Measurements from ENCODE around the gene GOSR1. TPM values are rescaled to one million over a fixed set of nuclear protein-coding genes. Genes with fewer than 3 reads are reported as not detected.
"Not testable (repeated sequence)": the region's sequence is repeated elsewhere in the genome, so short reads cannot be mapped to it uniquely, and the experiment has no call there.

GOSR1 gene
- polyA plus RNA-seq, 1 of the 3 experiments (the other 2 are of a cell fraction): 13.7 TPM

DNA sequence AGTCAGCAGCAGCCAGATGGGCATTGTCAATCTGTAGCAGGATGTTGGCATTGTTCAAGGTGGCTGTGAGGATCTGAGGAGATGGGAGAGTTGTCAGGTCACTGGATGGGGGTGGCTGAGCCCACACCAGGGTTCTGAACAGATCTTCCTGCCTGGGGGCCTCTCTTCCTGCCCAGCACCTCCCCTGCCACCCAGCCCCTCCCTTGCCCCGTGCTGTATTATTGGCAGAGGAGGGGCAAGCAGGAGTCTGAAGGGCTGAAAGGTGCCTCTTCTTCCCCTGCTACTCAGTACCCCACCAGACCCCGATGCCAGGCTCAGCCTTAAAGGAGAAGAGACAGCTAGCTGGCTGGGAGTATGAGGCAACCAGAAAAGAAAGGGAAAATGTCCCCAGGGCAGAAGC, 93.0 kb downstream of the GOSR1 start:
- POLR2A ChIA-PET: no interaction called here
- Histone ChIP-seq H2AFZ (ENCODE audit: low read depth) (no peak overlapping the region), H3K27ac (ENCODE audit: low read depth in 2 of 2, low read length in 1 of 2) (no peak overlapping the region)

DNA sequence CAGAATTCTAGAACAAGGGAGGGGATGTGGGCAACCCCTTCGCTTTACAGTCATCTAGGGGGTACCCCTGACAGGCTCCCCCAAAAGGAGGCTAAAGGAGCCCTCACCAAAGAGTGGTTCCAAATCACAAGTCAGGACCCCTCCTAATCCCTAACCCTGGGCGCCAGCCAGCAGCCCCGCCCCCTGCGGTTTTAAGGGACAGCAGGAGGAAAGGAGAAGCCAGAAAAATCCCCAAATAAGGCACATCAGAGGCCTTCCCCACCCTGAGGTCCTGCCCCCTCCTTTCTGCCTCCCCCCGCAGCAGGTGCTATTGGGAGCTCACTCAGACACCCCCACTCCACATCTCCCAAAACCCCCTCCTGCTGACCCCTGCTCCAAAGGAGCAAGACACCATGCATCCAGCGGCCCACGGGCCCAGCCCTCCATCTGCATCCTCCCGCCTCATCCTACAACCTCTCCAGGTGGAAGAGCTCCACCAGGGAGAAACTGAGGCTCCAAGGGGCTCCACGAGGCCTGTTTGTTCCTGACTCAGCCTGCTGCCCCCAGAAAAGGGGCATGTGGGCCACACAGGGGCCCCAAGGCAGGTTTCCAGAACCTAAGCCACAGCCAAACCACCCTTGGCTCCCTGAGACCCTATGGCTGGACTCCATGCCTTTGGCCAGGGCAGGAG, 93.5 kb downstream of the GOSR1 start:
- no peaks in the 10 kb centered on the region for H3K9me3 ChIP-seq
- H3K27me3 ChIP-seq (ENCODE audit: insufficient read depth): no peaks in the 10 kb centered on the region
- H3K27ac ChIP-seq (ENCODE audit: low read depth in 2 of 2, low read length in 1 of 2): no peak overlapping the region
- 65% methylated on average over 6 of the region's 9 CpGs for WGBS (ENCODE audit: low lambda C conversion rate)
- H3K4me2 ChIP-seq: no peak overlapping the region
- no peak overlapping the region for H3K4me3 ChIP-seq (ENCODE audit: low read depth in 2 of 2, low read length in 1 of 2)
- peaks cover 0 to 4% of the 10 kb centered on the region in 2 experiments; a peak in 1 of 4 replicates for H3K4me1 ChIP-seq (ENCODE audit: control insufficient read depth in 1 of 2, insufficient read depth in 2 of 2, low read depth in 1 of 2, low read length in 1 of 2)
- no peak for DNase-seq
- H2AFZ ChIP-seq (ENCODE audit: low read depth): no peak overlapping the region
- no peaks in the 10 kb centered on the region for H3K9me2 ChIP-seq
- H3F3A ChIP-seq (replicated peaks; ENCODE audit: insufficient read depth): no peaks in the 10 kb centered on the region
- no peaks in the 10 kb centered on the region for H4K20me1 ChIP-seq (ENCODE audit: insufficient read depth)
- no peaks in the 10 kb centered on the region for H3K79me2 ChIP-seq (ENCODE audit: insufficient read depth)
- CTCF ChIA-PET: no interaction called here
- no peaks in the 10 kb centered on the region for H3K36me3 ChIP-seq (replicated peaks in 1 of 2; ENCODE audit: control insufficient read depth in 1 of 2, insufficient read depth in 2 of 2, low read length in 1 of 2)
- POLR2A ChIA-PET: no interaction called here
- TF ChIP-seq GABPA (IDR thresholded peaks at IDR 0.05; ENCODE audit: low read depth): no peak
- no peak for TF ChIP-seq MEF2A (IDR thresholded peaks at IDR 0.05; ENCODE audit: borderline replicate concordance, low read depth)
- TF ChIP-seq SMC3 (IDR thresholded peaks at IDR 0.05; ENCODE audit: low read depth, low read length): no peak
- no peak for TF ChIP-seq YY1 (IDR thresholded peaks at IDR 0.05; ENCODE audit: low read depth)
- TF ChIP-seq TAF1 (IDR thresholded peaks at IDR 0.05; ENCODE audit: borderline replicate concordance, low read depth, low read length): no peak
- TF ChIP-seq MXI1 (IDR thresholded peaks at IDR 0.05; ENCODE audit: low read depth, low read length): no peak
- TF ChIP-seq FOXM1 (IDR thresholded peaks at IDR 0.05; ENCODE audit: low read depth): no peak
- TF ChIP-seq, protein P1, sequence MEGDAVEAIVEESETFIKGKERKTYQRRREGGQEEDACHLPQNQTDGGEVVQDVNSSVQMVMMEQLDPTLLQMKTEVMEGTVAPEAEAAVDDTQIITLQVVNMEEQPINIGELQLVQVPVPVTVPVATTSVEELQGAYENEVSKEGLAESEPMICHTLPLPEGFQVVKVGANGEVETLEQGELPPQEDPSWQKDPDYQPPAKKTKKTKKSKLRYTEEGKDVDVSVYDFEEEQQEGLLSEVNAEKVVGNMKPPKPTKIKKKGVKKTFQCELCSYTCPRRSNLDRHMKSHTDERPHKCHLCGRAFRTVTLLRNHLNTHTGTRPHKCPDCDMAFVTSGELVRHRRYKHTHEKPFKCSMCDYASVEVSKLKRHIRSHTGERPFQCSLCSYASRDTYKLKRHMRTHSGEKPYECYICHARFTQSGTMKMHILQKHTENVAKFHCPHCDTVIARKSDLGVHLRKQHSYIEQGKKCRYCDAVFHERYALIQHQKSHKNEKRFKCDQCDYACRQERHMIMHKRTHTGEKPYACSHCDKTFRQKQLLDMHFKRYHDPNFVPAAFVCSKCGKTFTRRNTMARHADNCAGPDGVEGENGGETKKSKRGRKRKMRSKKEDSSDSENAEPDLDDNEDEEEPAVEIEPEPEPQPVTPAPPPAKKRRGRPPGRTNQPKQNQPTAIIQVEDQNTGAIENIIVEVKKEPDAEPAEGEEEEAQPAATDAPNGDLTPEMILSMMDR (IDR thresholded peaks at IDR 0.05): no peak
- TF ChIP-seq, protein P2, sequence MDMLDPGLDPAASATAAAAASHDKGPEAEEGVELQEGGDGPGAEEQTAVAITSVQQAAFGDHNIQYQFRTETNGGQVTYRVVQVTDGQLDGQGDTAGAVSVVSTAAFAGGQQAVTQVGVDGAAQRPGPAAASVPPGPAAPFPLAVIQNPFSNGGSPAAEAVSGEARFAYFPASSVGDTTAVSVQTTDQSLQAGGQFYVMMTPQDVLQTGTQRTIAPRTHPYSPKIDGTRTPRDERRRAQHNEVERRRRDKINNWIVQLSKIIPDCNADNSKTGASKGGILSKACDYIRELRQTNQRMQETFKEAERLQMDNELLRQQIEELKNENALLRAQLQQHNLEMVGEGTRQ (IDR thresholded peaks at IDR 0.05; ENCODE audit: borderline replicate concordance, low read depth, low read length): no peak
- TF ChIP-seq, protein P3, sequence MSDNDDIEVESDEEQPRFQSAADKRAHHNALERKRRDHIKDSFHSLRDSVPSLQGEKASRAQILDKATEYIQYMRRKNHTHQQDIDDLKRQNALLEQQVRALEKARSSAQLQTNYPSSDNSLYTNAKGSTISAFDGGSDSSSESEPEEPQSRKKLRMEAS (IDR thresholded peaks at IDR 0.05; ENCODE audit: low read depth): no peak
- no peak for TF ChIP-seq RXRA (IDR thresholded peaks at IDR 0.05; ENCODE audit: borderline replicate concordance, low read depth)
- no peak for TF ChIP-seq POLR2AphosphoS5 (IDR thresholded peaks at IDR 0.05; ENCODE audit: low read depth, low read length)
- no peak for TF ChIP-seq FOXJ3 (CRISPR knock-in tag; IDR thresholded peaks at IDR 0.05)
- TF ChIP-seq, protein P4, sequence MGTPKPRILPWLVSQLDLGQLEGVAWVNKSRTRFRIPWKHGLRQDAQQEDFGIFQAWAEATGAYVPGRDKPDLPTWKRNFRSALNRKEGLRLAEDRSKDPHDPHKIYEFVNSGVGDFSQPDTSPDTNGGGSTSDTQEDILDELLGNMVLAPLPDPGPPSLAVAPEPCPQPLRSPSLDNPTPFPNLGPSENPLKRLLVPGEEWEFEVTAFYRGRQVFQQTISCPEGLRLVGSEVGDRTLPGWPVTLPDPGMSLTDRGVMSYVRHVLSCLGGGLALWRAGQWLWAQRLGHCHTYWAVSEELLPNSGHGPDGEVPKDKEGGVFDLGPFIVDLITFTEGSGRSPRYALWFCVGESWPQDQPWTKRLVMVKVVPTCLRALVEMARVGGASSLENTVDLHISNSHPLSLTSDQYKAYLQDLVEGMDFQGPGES (IDR thresholded peaks at IDR 0.05; ENCODE audit: low read depth, low read length): no peak
- H3K9ac ChIP-seq: no peak overlapping the region

More for the DNA sequence above, 93.0 kb downstream of the GOSR1 start:
- Histone ChIP-seq H3K4me1 (ENCODE audit: control insufficient read depth in 1 of 2, insufficient read depth in 2 of 2, low read depth in 1 of 2, low read length in 1 of 2) (peaks cover 0 to 4% of the 10 kb centered on the region in 2 experiments; a peak in 1 of 4 replicates), H3K4me3 (ENCODE audit: low read depth in 2 of 2, low read length in 1 of 2) (no peak overlapping the region), H3K4me2 (no peak overlapping the region), H3F3A (replicated peaks; ENCODE audit: insufficient read depth) (no peaks in the 10 kb centered on the region), H3K9ac (no peak overlapping the region), H3K27me3 (ENCODE audit: insufficient read depth) (no peaks in the 10 kb centered on the region), H3K9me2 (no peaks in the 10 kb centered on the region), H3K9me3 (no peaks in the 10 kb centered on the region), H3K36me3 (replicated peaks in 1 of 2; ENCODE audit: control insufficient read depth in 1 of 2, insufficient read depth in 2 of 2, low read length in 1 of 2) (no peaks in the 10 kb centered on the region), H3K79me2 (ENCODE audit: insufficient read depth) (no peaks in the 10 kb centered on the region), H4K20me1 (ENCODE audit: insufficient read depth) (no peaks in the 10 kb centered on the region)
- TF ChIP-seq GABPA (IDR thresholded peaks at IDR 0.05; ENCODE audit: low read depth): no peak
- no peak for TF ChIP-seq MEF2A (IDR thresholded peaks at IDR 0.05; ENCODE audit: borderline replicate concordance, low read depth)
- no peak for TF ChIP-seq TEAD4 (IDR thresholded peaks at IDR 0.05; ENCODE audit: borderline replicate concordance, insufficient read depth)
- TF ChIP-seq, protein P3 (IDR thresholded peaks at IDR 0.05; ENCODE audit: low read depth): no peak
- 0% methylated on average over 2 of the region's 2 CpGs for WGBS (ENCODE audit: low lambda C conversion rate)
- CTCF ChIA-PET: no interaction called here
- DNase-seq: no peak

DNA sequence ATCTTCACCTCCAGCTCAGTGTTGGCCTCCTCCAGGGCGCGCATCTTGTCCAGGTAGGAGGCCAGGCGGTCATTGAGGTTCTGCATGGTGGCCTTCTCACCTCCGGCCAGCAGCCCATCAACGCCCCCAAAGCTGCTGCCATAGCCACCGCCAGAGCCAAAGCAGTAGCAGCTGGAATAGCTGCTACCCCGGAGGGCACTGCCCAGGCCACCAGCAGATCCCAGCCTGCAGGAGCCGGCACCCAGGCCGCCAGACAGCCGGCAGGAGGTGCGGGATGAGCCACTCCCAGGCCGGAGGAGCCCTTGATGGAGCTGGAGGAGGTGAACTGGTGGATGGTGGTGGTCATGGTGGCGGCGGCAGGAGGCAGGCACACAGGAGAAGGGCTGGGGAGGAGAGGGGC, 94.2 kb downstream of the GOSR1 start:
- H3K9me2 ChIP-seq; H3K36me3 ChIP-seq (replicated peaks in 1 of 2; ENCODE audit: control insufficient read depth in 1 of 2, insufficient read depth in 2 of 2, low read length in 1 of 2); H3K9me3 ChIP-seq; DNase-seq; H2AFZ ChIP-seq (ENCODE audit: low read depth); H3K27ac ChIP-seq (ENCODE audit: low read depth in 2 of 2, low read length in 1 of 2); H3K27me3 ChIP-seq (ENCODE audit: insufficient read depth); H4K20me1 ChIP-seq (ENCODE audit: insufficient read depth); H3K79me2 ChIP-seq (ENCODE audit: insufficient read depth); H3K4me3 ChIP-seq (ENCODE audit: low read depth in 2 of 2, low read length in 1 of 2); POLR2A ChIA-PET; CTCF ChIA-PET; H3K4me2 ChIP-seq; H3K4me1 ChIP-seq (ENCODE audit: control insufficient read depth in 1 of 2, insufficient read depth in 2 of 2, low read depth in 1 of 2, low read length in 1 of 2); H3K9ac ChIP-seq; H3F3A ChIP-seq (replicated peaks; ENCODE audit: insufficient read depth): not testable (repeated sequence)
- WGBS (ENCODE audit: low lambda C conversion rate): 62% methylated on average over 10 of the region's 14 CpGs
